SU-DHL-6 (cell line): ENCODE results near the gene POLN.
"Not testable (repeated sequence)": the region's sequence is repeated elsewhere in the genome, so short reads cannot be mapped to it uniquely, and the experiment has no call there.

ENCODE experiments used
- CTCF ChIP-seq: fragments of 200-600 bp; sonication (generic); IDR thresholded peaks from one replicate; pipeline ENCODE4 v1.5.1; 2017; ENCODE audit warnings: antibody characterized with exemption, mild to moderate bottlenecking, low read length, moderate library complexity; ENCODE audit not compliant: insufficient read depth, poor library complexity, severe bottlenecking
- EZH2phosphoT487 ChIP-seq: fragments of 200-600 bp; sonication (generic), shearing (Covaris generic); conservative IDR thresholded peaks from 2 replicates; pipeline ENCODE4 v1.6.1; 2018; ENCODE audit warnings: mild to moderate bottlenecking, antibody characterized with exemption, low read length, moderate library complexity, mixed read lengths

- not testable (repeated sequence) for TF ChIP-seq EZH2phosphoT487, CTCF
Observed at GRCh38 chr4:2027120-2027519, 214.8 kb downstream of the POLN start.
